Fibroblast of the aortic adventitia (primary cell): ENCODE data around the gene ORAI2. TPM values are rescaled to one million over a fixed set of nuclear protein-coding genes. Genes with fewer than 3 reads are reported as not detected.

Source experiments
- DNase-seq: peaks from one replicate; pipeline ENCODE4 v3.0.0-alpha.2; 2010; ENCODE audit warnings: low read depth
- H3K4me3 ChIP-seq: 2 replicates; pipeline ENCODE4 v1.5.1; 2011; ENCODE audit warnings: low read depth, mild to moderate bottlenecking, control low read depth, low read length, moderate library complexity
- CTCF ChIP-seq: IDR thresholded peaks from 2 replicates; pipeline ENCODE4 v1.5.1; 2011; ENCODE audit warnings: mild to moderate bottlenecking, low read length, control low read depth, inconsistent platforms; ENCODE audit not compliant: insufficient read depth
- total RNA-seq: library from RNA; depleted of rRNA; stranded (reverse); fragments of >200 nt; gene quantifications from 2 replicates; pipeline ENCODE4 v1.2.3, GENCODE V29; 2012; ENCODE audit warnings: low replicate concordance

The ORAI2 gene
- total RNA-seq, 1 donor = 44.1 TPM

DNA sequence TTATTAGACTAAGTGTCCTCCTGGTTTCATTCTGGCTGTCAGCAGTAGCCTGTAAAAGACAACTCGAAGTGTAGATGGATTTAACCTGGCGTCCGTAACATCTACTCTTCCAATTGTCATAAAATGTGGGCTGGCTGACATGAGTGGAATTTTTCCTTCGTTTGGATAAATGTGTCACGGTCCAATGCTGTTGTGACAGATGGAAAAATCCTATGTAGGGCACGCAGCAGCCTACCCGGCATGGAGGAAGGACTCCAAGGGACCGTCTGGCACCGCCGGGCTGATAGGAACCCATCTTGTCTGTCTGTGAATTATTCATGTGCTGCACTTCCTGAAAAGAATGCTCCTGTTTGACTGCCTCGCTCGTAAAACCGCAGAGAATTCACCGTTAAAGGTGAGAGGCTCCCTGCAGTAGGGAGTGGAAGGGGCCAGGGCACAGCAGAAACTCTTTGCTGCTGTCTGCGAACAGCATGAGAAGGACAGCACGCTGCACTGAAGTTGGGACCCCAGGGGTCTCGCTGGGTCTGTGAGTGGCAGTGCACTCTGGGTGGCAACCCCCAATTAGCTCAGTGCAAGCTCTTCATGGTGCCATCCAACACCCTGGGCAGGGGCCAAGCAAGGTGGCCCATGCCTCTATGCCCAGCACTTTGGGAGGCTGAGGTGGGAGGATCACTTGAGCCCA is 1.6 kb upstream of the ORAI2 start:
- no peak for TF ChIP-seq CTCF

GRCh38 chr7:102432442-102433218 is 745 bp upstream of the ORAI2 start:
- TF ChIP-seq CTCF = no peak
- DNase-seq = no peak
- peak overlapping the region; percentile 76 for H3K4me3 ChIP-seq

More for the DNA sequence above, 1.6 kb upstream of the ORAI2 start:
- H3K4me3 ChIP-seq = no peak overlapping the region
- DNase-seq = no peak

GRCh38 chr7:102434039-102434486 is 688 bp downstream of the ORAI2 start:
- no peak for TF ChIP-seq CTCF
- peak; percentile 42 for DNase-seq
- H3K4me3 ChIP-seq = peak overlapping the region; percentile 76

- no peak for TF ChIP-seq CTCF
- DNase-seq = no peak
- no peak overlapping the region for H3K4me3 ChIP-seq
Measured at GRCh38 chr7:102436118-102436517, 2.7 kb downstream of the ORAI2 start.

GRCh38 chr7:102439963-102440795 is 6.8 kb downstream of the ORAI2 start:
- no peak overlapping the region for H3K4me3 ChIP-seq
- no peak for TF ChIP-seq CTCF
- peak; percentile 55 for DNase-seq

GRCh38 chr7:102444961-102445673 is 11.7 kb downstream of the ORAI2 start:
- no peak for TF ChIP-seq CTCF
- no peak overlapping the region for H3K4me3 ChIP-seq
- DNase-seq = no peak
